GM18907 (cell line): ENCODE measurements around the gene RAB13.

ENCODE experiments used
- ATAC-seq: cut with Tn5 transposase; IDR thresholded peaks from one replicate; pipeline ENCODE4 v1.9.1; 2021; ENCODE audit warnings: mild to moderate bottlenecking, moderate library complexity; ENCODE audit not compliant: unreplicated experiment

The RAB13 gene

DNA sequence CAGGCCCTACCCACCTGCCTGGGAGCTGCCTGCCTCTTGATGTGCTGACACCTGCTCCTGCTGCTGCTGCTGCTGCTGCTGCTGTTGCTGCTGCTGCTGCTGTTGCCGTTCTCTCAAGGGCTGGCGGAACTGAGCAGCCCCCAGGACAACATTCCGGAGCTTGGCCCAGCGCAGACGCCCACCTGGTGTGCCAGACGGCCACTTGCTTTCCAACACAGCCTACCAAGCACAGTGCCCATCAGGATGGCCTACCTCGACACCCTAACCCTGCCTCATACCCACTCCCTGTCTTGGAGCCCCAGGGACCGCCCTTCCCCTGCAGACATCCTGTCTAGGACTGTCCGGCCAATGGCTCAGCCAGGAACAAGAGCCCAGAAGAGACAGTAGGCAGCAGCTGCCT is 51.4 kb downstream of the RAB13 start:
- no peak for ATAC-seq

- ATAC-seq, result no peak
Observed at GRCh38 chr1:153933955-153934354, 52.2 kb downstream of the RAB13 start.

DNA sequence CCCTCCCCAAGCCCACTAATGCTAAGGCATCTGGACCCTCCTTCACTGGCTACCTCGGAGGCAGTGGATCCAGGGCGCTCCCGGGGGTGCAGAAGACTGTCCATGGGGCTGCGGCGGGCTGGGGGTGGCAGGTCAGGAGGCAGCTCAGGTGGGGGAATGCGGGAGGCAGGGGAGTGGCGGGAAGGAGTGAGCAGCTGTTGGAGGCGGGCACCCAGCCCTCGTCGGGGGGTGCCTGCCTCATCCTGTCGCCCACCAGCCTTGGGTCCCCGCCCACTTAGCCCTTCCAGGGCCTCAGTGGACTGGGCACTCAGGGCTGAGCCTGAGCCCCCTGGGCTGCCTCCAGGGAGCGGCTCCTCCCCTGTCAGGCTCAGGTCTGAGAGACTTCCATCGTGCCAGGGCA is 52.7 kb downstream of the RAB13 start:
- ATAC-seq, result no peak

GRCh38 chr1:153932156-153933131 is 53.7 kb downstream of the RAB13 start:
- no peak for ATAC-seq
